OCI-LY7 (cell line): Measurements from ENCODE around the gene RNF212B.

Experiments used
- EZH2phosphoT487 ChIP-seq: fragments of 200-600 bp; sonication (generic); IDR thresholded peaks from 2 replicates; pipeline ENCODE4 v1.6.1; 2018; ENCODE audit warnings: low read depth, borderline replicate concordance, mild to moderate bottlenecking, mixed run types, antibody characterized with exemption, low read length, moderate library complexity, mixed read lengths
- TF ChIP-seq, protein P1 (sequence below): fragments of 200-600 bp; sonication (generic); conservative IDR thresholded peaks from 2 replicates; pipeline ENCODE4 v1.5.1; 2014; ENCODE audit warnings: mild to moderate bottlenecking, antibody characterized with exemption, low read length, moderate library complexity, mixed read lengths

GRCh38 chr14:23307687-23308644, 70.2 kb downstream of the RNF212B start:
- TF ChIP-seq, protein P1, sequence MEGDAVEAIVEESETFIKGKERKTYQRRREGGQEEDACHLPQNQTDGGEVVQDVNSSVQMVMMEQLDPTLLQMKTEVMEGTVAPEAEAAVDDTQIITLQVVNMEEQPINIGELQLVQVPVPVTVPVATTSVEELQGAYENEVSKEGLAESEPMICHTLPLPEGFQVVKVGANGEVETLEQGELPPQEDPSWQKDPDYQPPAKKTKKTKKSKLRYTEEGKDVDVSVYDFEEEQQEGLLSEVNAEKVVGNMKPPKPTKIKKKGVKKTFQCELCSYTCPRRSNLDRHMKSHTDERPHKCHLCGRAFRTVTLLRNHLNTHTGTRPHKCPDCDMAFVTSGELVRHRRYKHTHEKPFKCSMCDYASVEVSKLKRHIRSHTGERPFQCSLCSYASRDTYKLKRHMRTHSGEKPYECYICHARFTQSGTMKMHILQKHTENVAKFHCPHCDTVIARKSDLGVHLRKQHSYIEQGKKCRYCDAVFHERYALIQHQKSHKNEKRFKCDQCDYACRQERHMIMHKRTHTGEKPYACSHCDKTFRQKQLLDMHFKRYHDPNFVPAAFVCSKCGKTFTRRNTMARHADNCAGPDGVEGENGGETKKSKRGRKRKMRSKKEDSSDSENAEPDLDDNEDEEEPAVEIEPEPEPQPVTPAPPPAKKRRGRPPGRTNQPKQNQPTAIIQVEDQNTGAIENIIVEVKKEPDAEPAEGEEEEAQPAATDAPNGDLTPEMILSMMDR: no peak
- TF ChIP-seq EZH2phosphoT487: no peak
